HL-60 (cell line): ENCODE results near the gene CANX.

Source experiments
- CTCF ChIP-seq: IDR thresholded peaks from one replicate; pipeline ENCODE4 v1.5.1; 2011; ENCODE audit warnings: low read length, control low read depth, inconsistent platforms; ENCODE audit not compliant: insufficient read depth
- GABPA ChIP-seq: IDR thresholded peaks from 2 replicates; pipeline ENCODE4 v1.6.1; 2012; ENCODE audit warnings: low read depth
- POLR2AphosphoS5 ChIP-seq: IDR thresholded peaks from 2 replicates; pipeline ENCODE4 v1.6.1; 2012; ENCODE audit warnings: low read depth
- TF ChIP-seq, protein P1 (sequence below): IDR thresholded peaks from 2 replicates; pipeline ENCODE4 v1.6.1; 2012; ENCODE audit warnings: low read depth; ENCODE audit not compliant: insufficient replicate concordance

- TF ChIP-seq CTCF (no peak), POLR2AphosphoS5 (no peak), GABPA (no peak)
- TF ChIP-seq, protein P1, sequence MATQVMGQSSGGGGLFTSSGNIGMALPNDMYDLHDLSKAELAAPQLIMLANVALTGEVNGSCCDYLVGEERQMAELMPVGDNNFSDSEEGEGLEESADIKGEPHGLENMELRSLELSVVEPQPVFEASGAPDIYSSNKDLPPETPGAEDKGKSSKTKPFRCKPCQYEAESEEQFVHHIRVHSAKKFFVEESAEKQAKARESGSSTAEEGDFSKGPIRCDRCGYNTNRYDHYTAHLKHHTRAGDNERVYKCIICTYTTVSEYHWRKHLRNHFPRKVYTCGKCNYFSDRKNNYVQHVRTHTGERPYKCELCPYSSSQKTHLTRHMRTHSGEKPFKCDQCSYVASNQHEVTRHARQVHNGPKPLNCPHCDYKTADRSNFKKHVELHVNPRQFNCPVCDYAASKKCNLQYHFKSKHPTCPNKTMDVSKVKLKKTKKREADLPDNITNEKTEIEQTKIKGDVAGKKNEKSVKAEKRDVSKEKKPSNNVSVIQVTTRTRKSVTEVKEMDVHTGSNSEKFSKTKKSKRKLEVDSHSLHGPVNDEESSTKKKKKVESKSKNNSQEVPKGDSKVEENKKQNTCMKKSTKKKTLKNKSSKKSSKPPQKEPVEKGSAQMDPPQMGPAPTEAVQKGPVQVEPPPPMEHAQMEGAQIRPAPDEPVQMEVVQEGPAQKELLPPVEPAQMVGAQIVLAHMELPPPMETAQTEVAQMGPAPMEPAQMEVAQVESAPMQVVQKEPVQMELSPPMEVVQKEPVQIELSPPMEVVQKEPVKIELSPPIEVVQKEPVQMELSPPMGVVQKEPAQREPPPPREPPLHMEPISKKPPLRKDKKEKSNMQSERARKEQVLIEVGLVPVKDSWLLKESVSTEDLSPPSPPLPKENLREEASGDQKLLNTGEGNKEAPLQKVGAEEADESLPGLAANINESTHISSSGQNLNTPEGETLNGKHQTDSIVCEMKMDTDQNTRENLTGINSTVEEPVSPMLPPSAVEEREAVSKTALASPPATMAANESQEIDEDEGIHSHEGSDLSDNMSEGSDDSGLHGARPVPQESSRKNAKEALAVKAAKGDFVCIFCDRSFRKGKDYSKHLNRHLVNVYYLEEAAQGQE, result no peak
Observed at GRCh38 chr5:179680780-179681401, 17.9 kb upstream of the CANX start, which contains the start of gene CBY3.
